K562 (cell line): ENCODE measurements around the gene ARHGAP15. TPM values are rescaled to one million over a fixed set of nuclear protein-coding genes. Genes with fewer than 3 reads are reported as not detected.

Experiments
- CHD1 ChIP-seq: fragments of 200-600 bp; sonication (generic); IDR thresholded peaks from one replicate; pipeline ENCODE4 v1.6.1; 2012; ENCODE audit warnings: mild to moderate bottlenecking, moderate library complexity, low read length, inconsistent platforms
- DIDO1 ChIP-seq: fragments of 450-650 bp; IDR thresholded peaks from 2 replicates; pipeline ENCODE4 v1.6.1; 2016; ENCODE audit warnings: low read depth, missing biosample characterization, missing genetic modification characterization
- FOXP4 ChIP-seq: sonication (generic); formaldehyde crosslinking; IDR thresholded peaks from 2 replicates; pipeline ENCODE4 v1.8.0; 2022; ENCODE audit warnings: mild to moderate bottlenecking, missing genetic modification reagents, borderline replicate concordance
- GTF2A2 ChIP-seq: IDR thresholded peaks from 2 replicates; pipeline ENCODE4 v1.6.1; 2016; ENCODE audit warnings: mild to moderate bottlenecking, missing genetic modification characterization, missing compliant biosample characterization
- KDM2B ChIP-seq: fragments of 250-450 bp; sonication (Bioruptor Pico); IDR thresholded peaks from 2 replicates; pipeline ENCODE4 v1.8.0; 2021; ENCODE audit warnings: mild to moderate bottlenecking, moderate library complexity
- MYNN ChIP-seq, 2 experiments: sonication (generic); formaldehyde crosslinking in 1 of 2; IDR thresholded peaks; 2 replicates each; pipeline versions ENCODE4 v1.5.0 to v1.6.1; 2016 to 2020; ENCODE audit warnings: antibody characterized with exemption in 1 of 2, missing genetic modification reagents in 1 of 2
- NR1H2 ChIP-seq: sonication (generic); formaldehyde crosslinking; IDR thresholded peaks from 2 replicates; pipeline ENCODE4 v1.4.0; 2020; ENCODE audit warnings: mild to moderate bottlenecking, missing genetic modification reagents
- USF1 ChIP-seq: sonication (generic); formaldehyde crosslinking; IDR thresholded peaks from 2 replicates; pipeline ENCODE4 v1.9.0; 2022; ENCODE audit warnings: mild to moderate bottlenecking, missing genetic modification reagents
- ZFPM2 ChIP-seq: fragments of 250-450 bp; sonication (Bioruptor Pico); IDR thresholded peaks from 2 replicates; pipeline ENCODE4 v1.5.1; 2022; ENCODE audit warnings: mild to moderate bottlenecking
- ZNF197 ChIP-seq: fragments of 200-800 bp; sonication (Bioruptor generic); IDR thresholded peaks from 2 replicates; pipeline ENCODE4 v1.6.1; 2016; ENCODE audit warnings: low read depth, missing genetic modification characterization, missing compliant biosample characterization
- polyA plus RNA-seq, 8 experiments: library from polyadenylated mRNA; depleted of rRNA in 4 of 8; stranded (reverse) in 5 of 8; unstranded in 3 of 8; fragments of >200 nt; fragmentation: Nextera tagmentation in 2 of 8; fragmentation: Illumina TruSeq in 1 of 8; extraction: Ambion mirVana in 2 of 8; extraction: Trizol in 1 of 8; gene quantifications; 2 replicates each; pipeline versions ENCODE4 v1.2.1 to v1.2.3, GENCODE V29; 2011 to 2014; ENCODE audit warnings: inconsistent platforms in 1 of 8, missing spikeins in 1 of 8
- total RNA-seq, 7 experiments: library from RNA; depleted of rRNA in 6 of 7; stranded (reverse); fragments of >200 nt in 6 of 7; fragmentation: Illumina TruSeq in 2 of 7; extraction: Trizol in 2 of 7; gene quantifications; 2 replicates each; pipeline versions ENCODE4 v1.2.1 to v1.2.3, GENCODE V29; 2011 to 2021; ENCODE audit warnings: low replicate concordance in 1 of 7

The ARHGAP15 gene
- total and polyA plus RNA-seq, 9 of the 15 experiments (the other 6 are each of a cell fraction or from before 2014, with no cell fraction given) = 1.5 to 17.9 (median 7.9) TPM

- TF ChIP-seq FOXP4 (CRISPR knock-in tag) = no peak
- TF ChIP-seq KDM2B (CRISPR knock-in tag) = no peak
- no peak for TF ChIP-seq ZNF197 (CRISPR knock-in tag)
- no peak for TF ChIP-seq GTF2A2 (tag)
- TF ChIP-seq USF1 (CRISPR knock-in tag) = no peak
- TF ChIP-seq ZFPM2 (CRISPR knock-in tag) = no peak
- TF ChIP-seq MYNN (IDR thresholded peaks at IDR 0.05) = no peak
- TF ChIP-seq MYNN (CRISPR knock-in tag; IDR thresholded peaks at IDR 0.05) = no peak
- no peak for TF ChIP-seq CHD1
- no peak for TF ChIP-seq NR1H2
- no peak for TF ChIP-seq DIDO1 (tag)
- TF ChIP-seq, all 486 proteins: peak for 5
Observed at GRCh38 chr2:143522699-143523098, 393.5 kb downstream of the ARHGAP15 start (continued).
